Esophagus muscularis mucosa (tissue), 4 donors: Measurements from ENCODE around the gene QDPR.

Source experiments
- CTCF ChIP-seq, 3 experiments: fragments of 200-600 bp in 2 of 3; fragments of 450-650 bp in 1 of 3; sonication (generic) in 2 of 3; IDR thresholded peaks; one replicate each; pipeline ENCODE4 v1.5.1; 2017 to 2019; ENCODE audit warnings: antibody characterized with exemption in 3 of 3, mild to moderate bottlenecking in 2 of 3, moderate library complexity in 1 of 3
- EP300 ChIP-seq: sonication (generic); formaldehyde crosslinking; IDR thresholded peaks from one replicate; pipeline ENCODE4 v1.6.1; 2017; ENCODE audit warnings: antibody characterized with exemption
- POLR2A ChIP-seq: fragments of 450-650 bp; IDR thresholded peaks from one replicate; pipeline ENCODE4 v1.6.1; 2017; ENCODE audit warnings: antibody characterized with exemption, moderate library complexity, mild to moderate bottlenecking, low read depth
- POLR2AphosphoS5 ChIP-seq, 2 donors: sonication (generic); formaldehyde crosslinking; IDR thresholded peaks; one replicate each; pipeline ENCODE4 v1.6.1; 2017; ENCODE audit warnings: antibody characterized with exemption in 2 of 2

GRCh38 chr4:17489721-17490120 lies 22.2 kb downstream of the QDPR start:
- TF ChIP-seq POLR2A (no peak), CTCF (IDR thresholded peaks at IDR 0.05) (no peak), POLR2AphosphoS5 (IDR thresholded peaks at IDR 0.05) (no peak), EP300 (no peak)
